ENCODE results near the gene FLAD1. TPM values are rescaled to one million over a fixed set of nuclear protein-coding genes. Genes with fewer than 3 reads are reported as not detected.

The FLAD1 gene
- total RNA-seq, 1 experiment from 2014 or later, result 75.1 TPM

DNA sequence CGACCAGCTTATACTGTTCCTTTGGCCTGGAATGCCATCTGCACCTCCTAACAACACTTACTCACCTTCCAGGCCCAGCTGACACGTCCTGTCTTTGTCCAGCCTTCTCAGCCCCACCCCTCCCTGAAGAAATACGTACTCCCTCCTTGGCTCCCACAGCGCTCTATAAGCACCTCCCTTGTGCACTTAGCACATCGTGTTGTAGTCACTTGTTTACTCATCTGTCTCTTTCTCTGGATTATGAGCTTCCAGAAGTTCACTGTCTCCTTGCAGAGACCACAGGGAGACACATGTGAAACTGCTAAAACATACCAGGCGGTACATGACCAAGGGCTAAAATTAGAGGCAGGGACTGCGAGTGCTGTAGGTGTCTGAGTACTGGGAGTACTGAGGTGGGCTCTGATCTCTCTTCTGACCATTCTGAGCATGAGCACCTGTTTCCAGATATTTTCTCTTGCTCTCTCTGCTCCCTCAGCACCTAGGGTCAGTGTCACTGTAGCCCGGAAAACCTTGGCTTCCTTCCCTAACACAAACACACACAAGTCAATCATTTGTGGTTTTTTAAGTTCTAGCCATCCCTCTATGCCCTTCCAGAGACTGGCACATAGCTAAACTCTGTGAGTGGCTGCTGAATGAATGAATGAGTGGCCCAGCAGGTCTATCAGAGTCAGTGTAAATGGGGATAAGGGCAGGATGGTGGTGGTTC lies 55.6 kb downstream of the FLAD1 start:
- no TSS peak for BruUV-seq (replicated peaks)
- no peak overlapping the region for H3K27ac Mint-ChIP-seq (ENCODE audit: unreplicated experiment)
- no peaks in the 10 kb centered on the region for H3K36me3 Mint-ChIP-seq (ENCODE audit: insufficient read depth, unreplicated experiment)
- intact Hi-C loops (cut with micrococcal nuclease; ENCODE audit: unreplicated experiment), result no loop called here
- no peaks in the 10 kb centered on the region for H3K9me3 Mint-ChIP-seq (ENCODE audit: low read depth, unreplicated experiment)
- CTCF ChIA-PET, result interaction anchor here (1.0 kb wide), 1 partner anchor 19 kb away, joined by 3 read pairs; no protein-coding TSS in a partner anchor
- peaks cover 17% of the 10 kb centered on the region for H3K27me3 Mint-ChIP-seq (ENCODE audit: unreplicated experiment)
- no peak overlapping the region for H3K4me3 Mint-ChIP-seq (ENCODE audit: low read depth, unreplicated experiment)
- TF ChIP-seq, protein P1, sequence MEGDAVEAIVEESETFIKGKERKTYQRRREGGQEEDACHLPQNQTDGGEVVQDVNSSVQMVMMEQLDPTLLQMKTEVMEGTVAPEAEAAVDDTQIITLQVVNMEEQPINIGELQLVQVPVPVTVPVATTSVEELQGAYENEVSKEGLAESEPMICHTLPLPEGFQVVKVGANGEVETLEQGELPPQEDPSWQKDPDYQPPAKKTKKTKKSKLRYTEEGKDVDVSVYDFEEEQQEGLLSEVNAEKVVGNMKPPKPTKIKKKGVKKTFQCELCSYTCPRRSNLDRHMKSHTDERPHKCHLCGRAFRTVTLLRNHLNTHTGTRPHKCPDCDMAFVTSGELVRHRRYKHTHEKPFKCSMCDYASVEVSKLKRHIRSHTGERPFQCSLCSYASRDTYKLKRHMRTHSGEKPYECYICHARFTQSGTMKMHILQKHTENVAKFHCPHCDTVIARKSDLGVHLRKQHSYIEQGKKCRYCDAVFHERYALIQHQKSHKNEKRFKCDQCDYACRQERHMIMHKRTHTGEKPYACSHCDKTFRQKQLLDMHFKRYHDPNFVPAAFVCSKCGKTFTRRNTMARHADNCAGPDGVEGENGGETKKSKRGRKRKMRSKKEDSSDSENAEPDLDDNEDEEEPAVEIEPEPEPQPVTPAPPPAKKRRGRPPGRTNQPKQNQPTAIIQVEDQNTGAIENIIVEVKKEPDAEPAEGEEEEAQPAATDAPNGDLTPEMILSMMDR (IDR thresholded peaks at IDR 0.05; ENCODE audit: unreplicated experiment), result no peak
- peaks cover 22% of the 10 kb centered on the region for H3K4me1 Mint-ChIP-seq (ENCODE audit: low read depth, unreplicated experiment)
- no peak for DNase-seq

DNA sequence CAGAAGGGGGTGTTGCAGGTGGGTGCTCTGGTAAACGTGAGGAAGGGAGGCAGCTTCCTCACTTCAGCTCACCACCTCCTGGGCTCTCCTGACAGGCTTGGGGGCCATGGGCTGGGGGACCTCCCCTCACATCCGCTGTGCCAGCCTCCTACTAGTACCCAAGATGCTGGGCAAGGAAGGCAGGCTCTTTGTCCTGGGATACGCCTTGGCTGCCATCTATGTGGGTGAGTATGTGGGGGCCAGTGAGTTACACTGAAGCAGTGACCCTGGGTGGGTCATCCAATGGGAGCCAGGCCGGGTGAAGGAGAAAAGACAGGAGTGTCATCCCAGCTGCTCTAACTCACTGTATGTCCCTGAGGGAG lies 56.1 kb downstream of the FLAD1 start:
- H3K9me3 Mint-ChIP-seq (ENCODE audit: low read depth, unreplicated experiment), result no peaks in the 10 kb centered on the region
- intact Hi-C loops (cut with micrococcal nuclease; ENCODE audit: unreplicated experiment), result no loop called here
- TF ChIP-seq, protein P1 (IDR thresholded peaks at IDR 0.05; ENCODE audit: unreplicated experiment), result no peak
- no peak overlapping the region for H3K4me3 Mint-ChIP-seq (ENCODE audit: low read depth, unreplicated experiment)
- no peak overlapping the region for H3K27ac Mint-ChIP-seq (ENCODE audit: unreplicated experiment)
- H3K4me1 Mint-ChIP-seq (ENCODE audit: low read depth, unreplicated experiment), result peaks cover 25% of the 10 kb centered on the region
- BruUV-seq (replicated peaks), result no TSS peak
- H3K27me3 Mint-ChIP-seq (ENCODE audit: unreplicated experiment), result peaks cover 12% of the 10 kb centered on the region
- no peak for DNase-seq
- CTCF ChIA-PET, result interaction anchor here (1.0 kb wide), 1 partner anchor 19 kb away, joined by 3 read pairs; no protein-coding TSS in a partner anchor
- H3K36me3 Mint-ChIP-seq (ENCODE audit: insufficient read depth, unreplicated experiment), result no peaks in the 10 kb centered on the region

DNA sequence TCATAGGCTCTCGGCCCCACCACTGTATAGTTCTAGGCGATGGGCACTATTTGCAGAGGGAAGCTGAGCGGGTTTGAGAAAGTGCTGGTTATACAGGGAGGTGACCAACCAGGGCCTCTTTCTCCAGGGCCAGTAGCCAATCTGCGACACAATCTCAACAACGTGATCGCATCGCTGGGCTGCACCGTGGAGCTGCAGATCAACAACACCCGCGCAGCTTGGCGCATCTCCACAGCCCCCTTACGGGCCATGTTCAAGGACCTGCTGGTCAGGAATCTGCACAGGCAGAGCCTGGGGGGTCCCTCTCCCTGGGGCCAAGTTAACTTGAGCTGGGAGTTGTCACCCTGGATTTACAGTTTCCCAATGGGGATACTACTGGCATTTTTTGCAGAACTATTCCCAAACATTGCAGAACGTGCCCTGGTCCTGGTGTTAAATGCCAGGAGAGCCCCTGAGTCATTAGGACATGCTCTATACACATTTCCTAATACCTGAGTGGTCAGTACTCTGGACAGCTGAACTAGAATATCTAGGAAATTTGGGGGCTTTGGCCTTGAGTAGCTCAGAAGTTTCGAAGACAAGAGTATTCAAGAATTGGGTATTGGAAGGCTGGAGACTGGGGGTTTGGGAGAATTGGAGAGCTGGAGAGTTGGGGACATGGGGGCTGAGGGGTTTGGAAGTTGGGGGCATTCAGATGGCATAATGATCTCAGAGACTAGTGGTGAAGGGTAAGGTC lies 57.4 kb downstream of the FLAD1 start:
- BruUV-seq (replicated peaks), result no TSS peak
- no peaks in the 10 kb centered on the region for H3K9me3 Mint-ChIP-seq (ENCODE audit: low read depth, unreplicated experiment)
- H3K4me1 Mint-ChIP-seq (ENCODE audit: low read depth, unreplicated experiment), result peaks cover 38% of the 10 kb centered on the region
- TF ChIP-seq, protein P1 (IDR thresholded peaks at IDR 0.05; ENCODE audit: unreplicated experiment), result no peak
- no peak overlapping the region for H3K4me3 Mint-ChIP-seq (ENCODE audit: low read depth, unreplicated experiment)
- H3K27ac Mint-ChIP-seq (ENCODE audit: unreplicated experiment), result no peak overlapping the region
- intact Hi-C loops (cut with micrococcal nuclease; ENCODE audit: unreplicated experiment), result no loop called here
- H3K36me3 Mint-ChIP-seq (ENCODE audit: insufficient read depth, unreplicated experiment), result no peaks in the 10 kb centered on the region
- no peak for DNase-seq
- H3K27me3 Mint-ChIP-seq (ENCODE audit: unreplicated experiment), result no peaks in the 10 kb centered on the region
- CTCF ChIA-PET, result no interaction called here

Small RNAs within 50 kb of the gene (microRNA-seq; reads per million reads assigned to microRNA genes)
- gene MIR4258, result not detected

Other genes with a start within 250 kb of the FLAD1 start
- 0.27 TPM in 1 of 2 replicates, not detected in the other for gene KCNN3, start 113.1 kb upstream of the FLAD1 start, total RNA-seq (2022)
- gene PMVK, start 46.6 kb upstream of the FLAD1 start, total RNA-seq (2022), result 43.0 and 47.3 TPM in 2 replicates
- 48.1 and 49.6 TPM in 2 replicates for gene PBXIP1, start 27.2 kb upstream of the FLAD1 start, total RNA-seq (2022)
- gene PYGO2, start 21.6 kb upstream of the FLAD1 start, total RNA-seq (2022), result 43.6 and 45.6 TPM in 2 replicates
- 73.5 and 77.5 TPM in 2 replicates for gene SHC1, start 12.6 kb upstream of the FLAD1 start, total RNA-seq (2022)
- 182 and 230 TPM in 2 replicates for gene CKS1B, start 8.7 kb upstream of the FLAD1 start, total RNA-seq (2022)
- gene LENEP, start 10.2 kb downstream of the FLAD1 start, total RNA-seq (2022), result 1.1 and 1.5 TPM in 2 replicates
- 64.7 and 64.9 TPM in 2 replicates for gene ZBTB7B, start 19.5 kb downstream of the FLAD1 start, total RNA-seq (2022)
- 1.4 and 1.5 TPM in 2 replicates for gene DCST2, start 50.4 kb downstream of the FLAD1 start, total RNA-seq (2022)
- 0.17 TPM in 1 of 2 replicates, not detected in the other for gene DCST1, start 50.5 kb downstream of the FLAD1 start, total RNA-seq (2022)
- 99.1 and 103 TPM in 2 replicates for gene ADAM15, start 68.0 kb downstream of the FLAD1 start, total RNA-seq (2022)
- gene EFNA4, start 80.4 kb downstream of the FLAD1 start, total RNA-seq (2022), result 12.6 and 13.9 TPM in 2 replicates
- 1.7 and 3.4 TPM in 2 replicates for gene EFNA3, start 95.5 kb downstream of the FLAD1 start, total RNA-seq (2022)
- gene EFNA1, start 144.5 kb downstream of the FLAD1 start, total RNA-seq (2022), result 33.7 and 41.7 TPM in 2 replicates
- 68.5 and 72.0 TPM in 2 replicates for gene SLC50A1, start 152.5 kb downstream of the FLAD1 start, total RNA-seq (2022)
- 38.7 and 41.1 TPM in 2 replicates for gene DPM3, start 157.2 kb downstream of the FLAD1 start, total RNA-seq (2022)
- 236 TPM in 2 replicates for gene KRTCAP2, start 190.0 kb downstream of the FLAD1 start, total RNA-seq (2022)
- gene TRIM46, start 190.5 kb downstream of the FLAD1 start, total RNA-seq (2022), result 1.1 and 1.8 TPM in 2 replicates
- 36.8 and 41.9 TPM in 2 replicates for gene THBS3, start 224.6 kb downstream of the FLAD1 start, total RNA-seq (2022)
- 58.9 and 60.0 TPM in 2 replicates for gene MTX1, start 225.4 kb downstream of the FLAD1 start, total RNA-seq (2022)